Measurements from ENCODE around the gene GANAB. TPM values are rescaled to one million over a fixed set of nuclear protein-coding genes. Genes with fewer than 3 reads are reported as not detected.

GANAB gene
- total RNA-seq, 1 donor from 2014 or later = 99.7 TPM

- peak overlapping the region in 1 of 3 donors; percentile 19 for H3K9ac ChIP-seq (ENCODE audit: low read depth in 1 of 3, low read length in 3 of 3)
- H3K36me3 ChIP-seq (ENCODE audit: control insufficient read depth in 3 of 3, insufficient read depth in 3 of 3, low read length in 3 of 3) = peaks cover 26 to 43% (median 40%) of the 10 kb centered on the region in 3 donors
- peak overlapping the region in 1 of 3 donors; percentile 35 for H3K4me3 ChIP-seq (ENCODE audit: low read length in 3 of 3)
- H3K4me1 ChIP-seq (ENCODE audit: control insufficient read depth in 3 of 3, insufficient read depth in 3 of 3, low read length in 3 of 3) = peaks cover 12 to 16% (median 12%) of the 10 kb centered on the region in 3 donors
- no peaks in the 10 kb centered on the region for H3K27me3 ChIP-seq (ENCODE audit: control insufficient read depth in 3 of 3, insufficient read depth in 3 of 3, low read length in 3 of 3)
- no peaks in the 10 kb centered on the region for H3K9me3 ChIP-seq (ENCODE audit: control insufficient read depth in 3 of 3, low read length in 3 of 3)
- no peak overlapping the region for H3K27ac ChIP-seq (ENCODE audit: low read depth, low read length)
These were observed 65.3 kb downstream of the GANAB start for GRCh38 chr11:62580959-62581715.

- Histone ChIP-seq H3K36me3 (ENCODE audit: control insufficient read depth in 3 of 3, insufficient read depth in 3 of 3, low read length in 3 of 3) (peaks cover 23 to 38% (median 34%) of the 10 kb centered on the region in 3 donors), H3K9me3 (ENCODE audit: control insufficient read depth in 3 of 3, low read length in 3 of 3) (no peaks in the 10 kb centered on the region), H3K27ac (ENCODE audit: low read depth, low read length) (no peak overlapping the region), H3K4me3 (ENCODE audit: low read length in 3 of 3) (no peak overlapping the region), H3K9ac (ENCODE audit: low read depth in 1 of 3, low read length in 3 of 3) (no peak overlapping the region), H3K4me1 (ENCODE audit: control insufficient read depth in 3 of 3, insufficient read depth in 3 of 3, low read length in 3 of 3) (peaks cover 31 to 35% (median 31%) of the 10 kb centered on the region in 3 donors), H3K27me3 (ENCODE audit: control insufficient read depth in 3 of 3, insufficient read depth in 3 of 3, low read length in 3 of 3) (no peaks in the 10 kb centered on the region)
These were observed 67.2 kb downstream of the GANAB start for GRCh38 chr11:62579252-62579651.

- no peaks in the 10 kb centered on the region for H3K9me3 ChIP-seq (ENCODE audit: control insufficient read depth in 3 of 3, low read length in 3 of 3)
- peaks cover 23 to 34% (median 29%) of the 10 kb centered on the region in 3 donors for H3K36me3 ChIP-seq (ENCODE audit: control insufficient read depth in 3 of 3, insufficient read depth in 3 of 3, low read length in 3 of 3)
- no peak overlapping the region for H3K27ac ChIP-seq (ENCODE audit: low read depth, low read length)
- peaks cover 32 to 37% (median 33%) of the 10 kb centered on the region in 3 donors for H3K4me1 ChIP-seq (ENCODE audit: control insufficient read depth in 3 of 3, insufficient read depth in 3 of 3, low read length in 3 of 3)
- no peak overlapping the region for H3K4me3 ChIP-seq (ENCODE audit: low read length in 3 of 3)
- no peak overlapping the region for H3K9ac ChIP-seq (ENCODE audit: low read depth in 1 of 3, low read length in 3 of 3)
- H3K27me3 ChIP-seq (ENCODE audit: control insufficient read depth in 3 of 3, insufficient read depth in 3 of 3, low read length in 3 of 3) = no peaks in the 10 kb centered on the region
These were observed 67.9 kb downstream of the GANAB start for GRCh38 chr11:62578541-62578940.

- Histone ChIP-seq H3K4me3 (ENCODE audit: low read length in 3 of 3) (no peak overlapping the region), H3K27ac (ENCODE audit: low read depth, low read length) (peak overlapping the region; percentile 89), H3K9ac (ENCODE audit: low read depth in 1 of 3, low read length in 3 of 3) (peak overlapping the region in 2 of 3 donors; percentile 10 to 54), H3K4me1 (ENCODE audit: control insufficient read depth in 3 of 3, insufficient read depth in 3 of 3, low read length in 3 of 3) (peaks cover 39 to 46% (median 46%) of the 10 kb centered on the region in 3 donors), H3K36me3 (ENCODE audit: control insufficient read depth in 3 of 3, insufficient read depth in 3 of 3, low read length in 3 of 3) (peaks cover 26 to 38% (median 29%) of the 10 kb centered on the region in 3 donors), H3K27me3 (ENCODE audit: control insufficient read depth in 3 of 3, insufficient read depth in 3 of 3, low read length in 3 of 3) (no peaks in the 10 kb centered on the region), H3K9me3 (ENCODE audit: control insufficient read depth in 3 of 3, low read length in 3 of 3) (no peaks in the 10 kb centered on the region)
These were observed 69.2 kb downstream of the GANAB start for GRCh38 chr11:62577046-62577714.

- peak overlapping the region in 2 of 3 donors; percentile 62 to 87 for H3K4me3 ChIP-seq (ENCODE audit: low read length in 3 of 3)
- H3K27me3 ChIP-seq (ENCODE audit: control insufficient read depth in 3 of 3, insufficient read depth in 3 of 3, low read length in 3 of 3) = no peaks in the 10 kb centered on the region
- no peaks in the 10 kb centered on the region for H3K9me3 ChIP-seq (ENCODE audit: control insufficient read depth in 3 of 3, low read length in 3 of 3)
- H3K27ac ChIP-seq (ENCODE audit: low read depth, low read length) = peak overlapping the region; percentile 89
- peaks cover 44 to 54% (median 52%) of the 10 kb centered on the region in 3 donors for H3K4me1 ChIP-seq (ENCODE audit: control insufficient read depth in 3 of 3, insufficient read depth in 3 of 3, low read length in 3 of 3)
- peaks cover 34 to 43% (median 37%) of the 10 kb centered on the region in 3 donors for H3K36me3 ChIP-seq (ENCODE audit: control insufficient read depth in 3 of 3, insufficient read depth in 3 of 3, low read length in 3 of 3)
- H3K9ac ChIP-seq (ENCODE audit: low read depth in 1 of 3, low read length in 3 of 3) = peak overlapping the region in 2 of 3 donors; percentile 84 to 97
These were observed 70.6 kb downstream of the GANAB start for GRCh38 chr11:62575837-62576236.

- Histone ChIP-seq H3K4me3 (ENCODE audit: low read length in 3 of 3) (peak overlapping the region; percentile 62 to 91 (median 87)), H3K4me1 (ENCODE audit: control insufficient read depth in 3 of 3, insufficient read depth in 3 of 3, low read length in 3 of 3) (peaks cover 50 to 57% (median 56%) of the 10 kb centered on the region in 3 donors), H3K36me3 (ENCODE audit: control insufficient read depth in 3 of 3, insufficient read depth in 3 of 3, low read length in 3 of 3) (peaks cover 38 to 48% (median 44%) of the 10 kb centered on the region in 3 donors), H3K9me3 (ENCODE audit: control insufficient read depth in 3 of 3, low read length in 3 of 3) (no peaks in the 10 kb centered on the region), H3K27me3 (ENCODE audit: control insufficient read depth in 3 of 3, insufficient read depth in 3 of 3, low read length in 3 of 3) (no peaks in the 10 kb centered on the region), H3K9ac (ENCODE audit: low read depth in 1 of 3, low read length in 3 of 3) (peak overlapping the region; percentile 84 to 97 (median 97)), H3K27ac (ENCODE audit: low read depth, low read length) (peak overlapping the region; percentile 89)
These were observed 71.3 kb downstream of the GANAB start for GRCh38 chr11:62575156-62575555.

Small RNA genes lying within 50 kb of the gene (small RNA-seq; reads per million reads assigned to genes)
- gene AP001458.1 = not detected
- gene SNORA57 = not detected

Other genes with a start within 250 kb of the GANAB start
- gene SCGB1A1, start 227.6 kb downstream of the GANAB start, total RNA-seq = not detected
- gene AHNAK, start 99.8 kb downstream of the GANAB start, total RNA-seq = 432 TPM
- gene EEF1G, start 72.7 kb downstream of the GANAB start, total RNA-seq = 2,520 TPM
- 4.2 TPM for gene TUT1, start 55.1 kb downstream of the GANAB start, total RNA-seq
- 63.7 TPM for gene MTA2, start 44.7 kb downstream of the GANAB start, total RNA-seq
- 7.3 TPM for gene EML3, start 33.8 kb downstream of the GANAB start, total RNA-seq
- gene ROM1, start 33.4 kb downstream of the GANAB start, total RNA-seq = 1.6 TPM
- gene B3GAT3, start 24.6 kb downstream of the GANAB start, total RNA-seq = 8.4 TPM
- gene INTS5, start 6.7 kb upstream of the GANAB start, total RNA-seq = 15.1 TPM
- 22.4 TPM for gene C11orf98, start 18.6 kb upstream of the GANAB start, total RNA-seq
- gene CSKMT, start 18.7 kb upstream of the GANAB start, total RNA-seq = 4.7 TPM
- 4.7 TPM for gene UQCC3, start 25.1 kb upstream of the GANAB start, total RNA-seq
- gene LBHD1, start 25.7 kb upstream of the GANAB start, total RNA-seq = 1.0 TPM
- 106 TPM for gene UBXN1, start 32.5 kb upstream of the GANAB start, total RNA-seq
- 9.9 TPM for gene LRRN4CL, start 42.9 kb upstream of the GANAB start, total RNA-seq
- gene BSCL2, start 60.8 kb upstream of the GANAB start, total RNA-seq = 19.8 TPM
- not detected for gene GNG3, start 61.1 kb upstream of the GANAB start, total RNA-seq
- gene HNRNPUL2, start 80.8 kb upstream of the GANAB start, total RNA-seq = 18.8 TPM
- gene TTC9C, start 81.9 kb upstream of the GANAB start, total RNA-seq = 25.6 TPM
- 11.5 TPM for gene ZBTB3, start 107.5 kb upstream of the GANAB start, total RNA-seq
- 50.1 TPM for gene POLR2G, start 115.0 kb upstream of the GANAB start, total RNA-seq
- gene TAF6L, start 124.8 kb upstream of the GANAB start, total RNA-seq = 11.5 TPM
- 16.2 TPM for gene TMEM179B, start 140.8 kb upstream of the GANAB start, total RNA-seq
- gene TMEM223, start 145.4 kb upstream of the GANAB start, total RNA-seq = 20.9 TPM
- gene NXF1, start 158.8 kb upstream of the GANAB start, total RNA-seq = 12.5 TPM
- gene STX5, start 185.4 kb upstream of the GANAB start, total RNA-seq = 33.9 TPM
- gene TEX54, start 186.2 kb upstream of the GANAB start, total RNA-seq = not detected
- gene WDR74, start 193.0 kb upstream of the GANAB start, total RNA-seq = 65.8 TPM
- 56.4 TPM for gene SLC3A2, start 234.3 kb upstream of the GANAB start, total RNA-seq